ENCODE measurements around the gene FRMPD4. TPM values are rescaled to one million over a fixed set of nuclear protein-coding genes. Genes with fewer than 3 reads are reported as not detected.

Gene FRMPD4
- total and polyA plus RNA-seq, 2 experiments from 2014 or later: 0.60 to 1.5 TPM

- Histone ChIP-seq H3K4me1 (ENCODE audit: low read depth) (no peaks in the 10 kb centered on the region), H3K27ac (no peak overlapping the region), H3K9me3 (ENCODE audit: low read depth) (no peaks in the 10 kb centered on the region), H3K36me3 (no peaks in the 10 kb centered on the region), H3K27me3 (no peaks in the 10 kb centered on the region), H3K4me3 (no peak overlapping the region)
- DNase-seq (ENCODE audit: low read depth in 1 of 2, low spot score in 1 of 2): peak in 1 of 2 donors; percentile 25
- TF ChIP-seq CTCF (IDR thresholded peaks at IDR 0.05; ENCODE audit: low read depth, low read length): no peak
Observed at GRCh38 chrX:12693754-12694153, 555.5 kb downstream of the FRMPD4 start.

GRCh38 chrX:12700745-12701144 is 562.5 kb downstream of the FRMPD4 start:
- no peaks in the 10 kb centered on the region for H3K36me3 ChIP-seq
- no peak for TF ChIP-seq CTCF (IDR thresholded peaks at IDR 0.05; ENCODE audit: low read depth, low read length)
- DNase-seq (ENCODE audit: low read depth in 1 of 2, low spot score in 1 of 2): no peak
- no peak overlapping the region for H3K27ac ChIP-seq
- no peaks in the 10 kb centered on the region for H3K27me3 ChIP-seq
- no peaks in the 10 kb centered on the region for H3K4me1 ChIP-seq (ENCODE audit: low read depth)
- H3K9me3 ChIP-seq (ENCODE audit: low read depth): no peaks in the 10 kb centered on the region
- no peak overlapping the region for H3K4me3 ChIP-seq

- peak; percentile 79 to 80 for DNase-seq (ENCODE audit: low read depth in 1 of 2, low spot score in 1 of 2)
- H3K27ac ChIP-seq: no peak overlapping the region
- H3K36me3 ChIP-seq: no peaks in the 10 kb centered on the region
- peak; percentile 55 for TF ChIP-seq CTCF (IDR thresholded peaks at IDR 0.05; ENCODE audit: low read depth, low read length)
- H3K4me1 ChIP-seq (ENCODE audit: low read depth): no peaks in the 10 kb centered on the region
- H3K27me3 ChIP-seq: no peaks in the 10 kb centered on the region
- H3K4me3 ChIP-seq: no peak overlapping the region
- no peaks in the 10 kb centered on the region for H3K9me3 ChIP-seq (ENCODE audit: low read depth)
Observed at GRCh38 chrX:12701628-12702027, 563.4 kb downstream of the FRMPD4 start.

GRCh38 chrX:12702509-12703091 is 564.3 kb downstream of the FRMPD4 start:
- no peak overlapping the region for H3K27ac ChIP-seq
- TF ChIP-seq CTCF (IDR thresholded peaks at IDR 0.05; ENCODE audit: low read depth, low read length): peak; percentile 41
- peak; percentile 14 to 22 for DNase-seq (ENCODE audit: low read depth in 1 of 2, low spot score in 1 of 2)
- no peaks in the 10 kb centered on the region for H3K36me3 ChIP-seq
- no peaks in the 10 kb centered on the region for H3K4me1 ChIP-seq (ENCODE audit: low read depth)
- no peak overlapping the region for H3K4me3 ChIP-seq
- no peaks in the 10 kb centered on the region for H3K9me3 ChIP-seq (ENCODE audit: low read depth)
- no peaks in the 10 kb centered on the region for H3K27me3 ChIP-seq

GRCh38 chrX:12704706-12705105 is 566.4 kb downstream of the FRMPD4 start:
- Histone ChIP-seq H3K36me3 (no peaks in the 10 kb centered on the region), H3K9me3 (ENCODE audit: low read depth) (no peaks in the 10 kb centered on the region), H3K27ac (no peak overlapping the region), H3K27me3 (no peaks in the 10 kb centered on the region), H3K4me1 (ENCODE audit: low read depth) (no peaks in the 10 kb centered on the region), H3K4me3 (no peak overlapping the region)
- no peak for TF ChIP-seq CTCF (IDR thresholded peaks at IDR 0.05; ENCODE audit: low read depth, low read length)
- no peak for DNase-seq (ENCODE audit: low read depth in 1 of 2, low spot score in 1 of 2)

All from cardiac muscle cell (in vitro differentiated cells and primary cell).